D721Med (cell line): Measurements from ENCODE around the gene WDR88.

ENCODE experiments used
- DNase-seq: peaks from one replicate; pipeline ENCODE4 v3.0.0; 2011; ENCODE audit warnings: low spot score; ENCODE audit not compliant: insufficient read length
- FAIRE-seq: peaks from 2 replicates; lab custom pipeline; 2011; peaks lifted over from hg19 to GRCh38; lab: Jason Lieb, UNC
- CTCF ChIP-seq: IDR thresholded peaks from 2 replicates; pipeline ENCODE4 v1.5.1; 2012; ENCODE audit warnings: mild to moderate bottlenecking, control low read depth; ENCODE audit not compliant: insufficient read depth; ENCODE audit errors: missing control alignments

The WDR88 gene

GRCh38 chr19:33204136-33204973 lies 72.4 kb downstream of the WDR88 start:
- DNase-seq (no peak), FAIRE-seq (no peak)
- TF ChIP-seq CTCF, result no peak

GRCh38 chr19:33205110-33205509 lies 73.2 kb downstream of the WDR88 start:
- TF ChIP-seq CTCF, result no peak
- no peak for DNase-seq
- no peak for FAIRE-seq

GRCh38 chr19:33205531-33206260 lies 73.8 kb downstream of the WDR88 start:
- DNase-seq, result no peak
- no peak for FAIRE-seq
- TF ChIP-seq CTCF, result no peak

- no peak for FAIRE-seq
- DNase-seq, result no peak
- no peak for TF ChIP-seq CTCF
These were observed 74.5 kb downstream of the WDR88 start for GRCh38 chr19:33206261-33207039.

- no peak for TF ChIP-seq CTCF
- no peak for FAIRE-seq
- no peak for DNase-seq
These were observed 75.2 kb downstream of the WDR88 start for GRCh38 chr19:33207040-33207620.

- DNase-seq (no peak), FAIRE-seq (no peak)
- TF ChIP-seq CTCF, result no peak
These were observed 76.0 kb downstream of the WDR88 start for GRCh38 chr19:33207903-33208302.
